Adrenal gland (tissue), 12 donors: ENCODE data around the gene CTNND2. TPM values are rescaled to one million over a fixed set of nuclear protein-coding genes. Genes with fewer than 3 reads are reported as not detected.

Experiments used
- DNase-seq, 7 donors: peaks; one replicate each; pipeline ENCODE4 v3.0.0-alpha.2; 2019 to 2020
- H3K27ac ChIP-seq, 5 donors: fragments of 200-600 bp; sonication (generic) in 4 of 5; 1 replicate in 3 of 5; 2 replicates in 2 of 5; pipeline versions ENCODE4 v1.5.1 to v1.8.0; 2016 to 2020; ENCODE audit warnings: mild to moderate bottlenecking in 1 of 5
- H3K27me3 ChIP-seq: fragments of 200-600 bp; 2 replicates; pipeline ENCODE4 v1.8.0; 2021
- H3K36me3 ChIP-seq, 2 donors: fragments of 200-600 bp; replicated peaks in 1 of 2; 1 replicate in 1 of 2; 2 replicates in 1 of 2; pipeline versions ENCODE4 v1.5.1 to v1.8.0; 2018 to 2022
- H3K4me1 ChIP-seq, 2 donors: fragments of 200-600 bp; replicated peaks in 1 of 2; 1 replicate in 1 of 2; 2 replicates in 1 of 2; pipeline versions ENCODE4 v1.5.1 to v1.8.0; 2018 to 2021
- H3K4me3 ChIP-seq, 4 donors: fragments of 200-600 bp; sonication (generic) in 3 of 4; one replicate each; pipeline ENCODE4 v1.5.1; 2016 to 2018
- H3K9me3 ChIP-seq, 3 donors: fragments of 200-600 bp; sonication (generic) in 1 of 3; replicated peaks in 1 of 3; 1 replicate in 2 of 3; 2 replicates in 1 of 3; pipeline versions ENCODE4 v1.5.1 to v1.8.0; 2016 to 2021
- CTCF ChIP-seq, 6 experiments: fragments of 450-650 bp in 4 of 6; fragments of 200-600 bp in 2 of 6; sonication (generic) in 1 of 6; IDR thresholded peaks; 1 replicate in 5 of 6; 2 replicates in 1 of 6; pipeline versions ENCODE4 v1.5.1 to v1.8.0; 2016 to 2021; ENCODE audit warnings: antibody characterized with exemption in 6 of 6, mild to moderate bottlenecking in 2 of 6, moderate library complexity in 1 of 6
- POLR2A ChIP-seq, 2 donors: fragments of 450-650 bp; IDR thresholded peaks; one replicate each; pipeline ENCODE4 v1.6.1; 2017; ENCODE audit warnings: antibody characterized with exemption in 2 of 2, mild to moderate bottlenecking in 2 of 2, moderate library complexity in 1 of 2
- WGBS, 4 donors: extraction: QIAGEN DNeasy Blood & Tissue Kit in 2 of 4; methylation state at CpG; one replicate each; pipeline versions ENCODE4 v1.1.5 to v1.1.7; 2013 to 2017; 5-methylcytosine and 5-hydroxymethylcytosine counted together
- intact Hi-C, 2 donors: fragments of 100-400 bp; cut with DNase I; formaldehyde crosslinking; loops; one replicate each; pipeline versions ENCODE4 v1.14.1 to v1.15.0; 2022 to 2023
- polyA plus RNA-seq, 3 donors: library from polyadenylated mRNA; stranded (reverse); fragments of 200-250 nt in 2 of 3; fragments of 350-450 nt in 1 of 3; fragmentation: Illumina TruSeq in 1 of 3; extraction: RNeasy Lipid Tissue Mini Kit (QIAGEN cat#74804) in 1 of 3; gene quantifications; one replicate each; pipeline ENCODE4 v1.2.3, GENCODE V29; 2013 to 2014
- total RNA-seq, 9 donors: library from RNA; depleted of rRNA in 4 of 9; stranded (reverse); fragments of >200 nt in 4 of 9; fragments of 120-200 nt in 1 of 9; fragmentation: NEBNext Ultra II Directional in 1 of 9; extraction: Animal tissue kit (Norgen Biotek cat#: 25700) in 1 of 9; gene quantifications; one replicate each; pipeline versions ENCODE4 v1.1.0 to v1.2.4, GENCODE V29; 2013 to 2023
- donor health status: healthy with polysubstance abuse.
- donor health status: Bipolar disorder and iron deficiency.
- donor health status: DM: yes; HTN: yes; CAD: no.
- donor health status: DM: no; HTN: no; CAD: no.
- donor health status: DM: no; HTN: no; CAD: no.
- donor health status: DM: yes; HTN: yes; CAD: no.

Gene CTNND2
- total and polyA plus RNA-seq, 12 donors: 0.34 to 4.2 (median 1.1) TPM; not detected in 1

GRCh38 chr5:11037080-11037479, 867.2 kb downstream of the CTNND2 start:
- H3K4me3 ChIP-seq: no peak overlapping the region
- no peaks in the 10 kb centered on the region for H3K27me3 ChIP-seq
- no peaks in the 10 kb centered on the region for H3K4me1 ChIP-seq
- H3K27ac ChIP-seq: no peak overlapping the region
- intact Hi-C loops: no loop called here
- no peaks in the 10 kb centered on the region for H3K9me3 ChIP-seq
- WGBS, 4 donors: 72 to 84% (median 78%) methylated on average over 6 of the region's 6 CpGs
- H3K36me3 ChIP-seq: no peaks in the 10 kb centered on the region
- DNase-seq: no peak
- TF ChIP-seq CTCF (IDR thresholded peaks at IDR 0.05) (no peak), POLR2A (IDR thresholded peaks at IDR 0.05) (no peak)

GRCh38 chr5:11030671-11031070, 873.6 kb downstream of the CTNND2 start:
- H3K27me3 ChIP-seq: no peaks in the 10 kb centered on the region
- no peaks in the 10 kb centered on the region for H3K4me1 ChIP-seq
- DNase-seq: no peak
- H3K36me3 ChIP-seq: no peaks in the 10 kb centered on the region
- TF ChIP-seq POLR2A (IDR thresholded peaks at IDR 0.05) (no peak), CTCF (IDR thresholded peaks at IDR 0.05) (no peak)
- no peaks in the 10 kb centered on the region for H3K9me3 ChIP-seq
- H3K27ac ChIP-seq: no peak overlapping the region
- no peak overlapping the region for H3K4me3 ChIP-seq
- intact Hi-C loops: no loop called here

- Histone ChIP-seq H3K36me3 (no peaks in the 10 kb centered on the region), H3K27ac (no peak overlapping the region), H3K27me3 (no peaks in the 10 kb centered on the region), H3K4me1 (no peaks in the 10 kb centered on the region), H3K4me3 (no peak overlapping the region), H3K9me3 (no peaks in the 10 kb centered on the region)
- TF ChIP-seq POLR2A (IDR thresholded peaks at IDR 0.05): no peak
- TF ChIP-seq CTCF (IDR thresholded peaks at IDR 0.05): no peak
- 63 to 89% (median 67%) methylated on average over 5 of the region's 5 CpGs for WGBS, 4 donors
- no peak for DNase-seq
- intact Hi-C loops: no loop called here
These were observed 876.6 kb downstream of the CTNND2 start for GRCh38 chr5:11027660-11028059.

- H3K27ac ChIP-seq: no peak overlapping the region
- no peak for DNase-seq
- no peak overlapping the region for H3K4me3 ChIP-seq
- intact Hi-C loops: no loop called here
- H3K4me1 ChIP-seq: no peaks in the 10 kb centered on the region
- H3K27me3 ChIP-seq: no peaks in the 10 kb centered on the region
- TF ChIP-seq POLR2A (IDR thresholded peaks at IDR 0.05) (no peak), CTCF (IDR thresholded peaks at IDR 0.05) (no peak)
- no peaks in the 10 kb centered on the region for H3K36me3 ChIP-seq
- no peaks in the 10 kb centered on the region for H3K9me3 ChIP-seq
- WGBS, 4 donors: 91 to 97% (median 94%) methylated on average over 2 of the region's 2 CpGs
These were observed 877.7 kb downstream of the CTNND2 start for GRCh38 chr5:11026543-11026942.
